Esophagus muscularis mucosa (tissue), 4 donors: ENCODE data around the gene EIF5B.
"Not testable (repeated sequence)": the region's sequence is repeated elsewhere in the genome, so short reads cannot be mapped to it uniquely, and the experiment has no call there.

Experiments used
- EP300 ChIP-seq: sonication (generic); formaldehyde crosslinking; IDR thresholded peaks from one replicate; pipeline ENCODE4 v1.6.1; 2017; ENCODE audit warnings: antibody characterized with exemption
- POLR2A ChIP-seq: fragments of 450-650 bp; IDR thresholded peaks from one replicate; pipeline ENCODE4 v1.6.1; 2017; ENCODE audit warnings: antibody characterized with exemption, moderate library complexity, mild to moderate bottlenecking, low read depth
- POLR2AphosphoS5 ChIP-seq, 2 donors: sonication (generic); formaldehyde crosslinking; IDR thresholded peaks; one replicate each; pipeline ENCODE4 v1.6.1; 2017; ENCODE audit warnings: antibody characterized with exemption in 2 of 2
- TF ChIP-seq, protein P1 (sequence below), 3 experiments: fragments of 200-600 bp in 2 of 3; fragments of 450-650 bp in 1 of 3; sonication (generic) in 2 of 3; IDR thresholded peaks; one replicate each; pipeline ENCODE4 v1.5.1; 2017 to 2019; ENCODE audit warnings: antibody characterized with exemption in 3 of 3, mild to moderate bottlenecking in 2 of 3, moderate library complexity in 1 of 3

DNA sequence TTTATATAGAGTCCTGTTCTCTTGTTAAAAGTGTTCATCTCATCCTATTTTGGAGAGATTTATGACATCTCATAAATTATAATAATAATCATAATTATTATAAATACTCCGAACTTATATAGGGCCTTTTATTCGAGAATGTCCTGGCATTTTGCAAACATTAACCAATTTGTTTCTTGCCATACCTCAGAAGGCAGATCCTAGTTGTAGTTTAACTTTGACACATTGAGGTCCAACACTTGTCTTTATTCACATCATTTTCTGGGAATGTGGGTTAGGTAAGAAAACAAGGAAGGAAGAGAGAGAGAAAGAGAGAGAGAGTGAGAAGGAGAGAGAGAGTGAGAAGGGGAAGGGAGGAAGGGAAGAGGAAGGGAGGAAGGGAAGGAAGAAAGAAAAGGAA lies 36.1 kb upstream of the EIF5B start, which contains the start of gene LYG1:
- TF ChIP-seq, protein P1, sequence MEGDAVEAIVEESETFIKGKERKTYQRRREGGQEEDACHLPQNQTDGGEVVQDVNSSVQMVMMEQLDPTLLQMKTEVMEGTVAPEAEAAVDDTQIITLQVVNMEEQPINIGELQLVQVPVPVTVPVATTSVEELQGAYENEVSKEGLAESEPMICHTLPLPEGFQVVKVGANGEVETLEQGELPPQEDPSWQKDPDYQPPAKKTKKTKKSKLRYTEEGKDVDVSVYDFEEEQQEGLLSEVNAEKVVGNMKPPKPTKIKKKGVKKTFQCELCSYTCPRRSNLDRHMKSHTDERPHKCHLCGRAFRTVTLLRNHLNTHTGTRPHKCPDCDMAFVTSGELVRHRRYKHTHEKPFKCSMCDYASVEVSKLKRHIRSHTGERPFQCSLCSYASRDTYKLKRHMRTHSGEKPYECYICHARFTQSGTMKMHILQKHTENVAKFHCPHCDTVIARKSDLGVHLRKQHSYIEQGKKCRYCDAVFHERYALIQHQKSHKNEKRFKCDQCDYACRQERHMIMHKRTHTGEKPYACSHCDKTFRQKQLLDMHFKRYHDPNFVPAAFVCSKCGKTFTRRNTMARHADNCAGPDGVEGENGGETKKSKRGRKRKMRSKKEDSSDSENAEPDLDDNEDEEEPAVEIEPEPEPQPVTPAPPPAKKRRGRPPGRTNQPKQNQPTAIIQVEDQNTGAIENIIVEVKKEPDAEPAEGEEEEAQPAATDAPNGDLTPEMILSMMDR (IDR thresholded peaks at IDR 0.05), result not testable (repeated sequence)
- not testable (repeated sequence) for TF ChIP-seq POLR2AphosphoS5 (IDR thresholded peaks at IDR 0.05); POLR2A; EP300
